ENCODE results near the gene IFNA10. TPM values are rescaled to one million over a fixed set of nuclear protein-coding genes. Genes with fewer than 3 reads are reported as not detected.
"Not testable (repeated sequence)": the region's sequence is repeated elsewhere in the genome, so short reads cannot be mapped to it uniquely, and the experiment has no call there.

IFNA10 gene
- total RNA-seq (not detected), polyA plus RNA-seq (not detected)

- DNase-seq; H3K36me3 ChIP-seq; H3K27ac ChIP-seq; H3K27me3 ChIP-seq; H3K4me3 ChIP-seq; H3K4me1 ChIP-seq; intact Hi-C loops (cut with DNase I); H3K9me3 ChIP-seq: not testable (repeated sequence)
- 79 to 85% methylated on average over 3 of the region's 3 CpGs for WGBS, 2 donors
Observed at GRCh38 chr9:21207043-21207442, at the start of gene IFNA10. Gene IFNA10, minus strand, starts transcription at chr9:21207143. Its CDS starts 46 bp downstream, at chr9:21207097.

GRCh38 chr9:21255538-21256212 lies 48.7 kb upstream of the IFNA10 start:
- no peaks in the 10 kb centered on the region for H3K36me3 ChIP-seq
- intact Hi-C loops (cut with DNase I), result no loop called here
- TF ChIP-seq POLR2A (IDR thresholded peaks at IDR 0.05), result no peak
- no peak for TF ChIP-seq POLR2AphosphoS5 (IDR thresholded peaks at IDR 0.05)
- TF ChIP-seq CTCF (IDR thresholded peaks at IDR 0.05), result no peak
- TF ChIP-seq EP300 (IDR thresholded peaks at IDR 0.05), result no peak
- WGBS, 2 donors, result 75 to 84% methylated on average over 5 of the region's 5 CpGs
- H3K9me3 ChIP-seq, result no peaks in the 10 kb centered on the region
- H3K27ac ChIP-seq, result no peak overlapping the region
- H3K4me1 ChIP-seq, result no peaks in the 10 kb centered on the region
- no peaks in the 10 kb centered on the region for H3K27me3 ChIP-seq
- H3K4me3 ChIP-seq, result no peak overlapping the region
- DNase-seq, result no peak

- H3K36me3 ChIP-seq, result no peaks in the 10 kb centered on the region
- H3K27me3 ChIP-seq, result no peaks in the 10 kb centered on the region
- H3K9me3 ChIP-seq, result no peaks in the 10 kb centered on the region
- H3K4me3 ChIP-seq, result no peak overlapping the region
- WGBS, 2 donors, result 0 to 1% methylated on average over 3 of the region's 3 CpGs
- DNase-seq, result no peak
- TF ChIP-seq POLR2A (IDR thresholded peaks at IDR 0.05), result no peak
- TF ChIP-seq EP300 (IDR thresholded peaks at IDR 0.05), result no peak
- peak in 2 of 4 experiments; percentile 9 to 20 for TF ChIP-seq CTCF (IDR thresholded peaks at IDR 0.05)
- intact Hi-C loops (cut with DNase I), result no loop called here
- no peak overlapping the region for H3K27ac ChIP-seq
- H3K4me1 ChIP-seq, result no peaks in the 10 kb centered on the region
Observed at GRCh38 chr9:21252721-21253547, 46.0 kb upstream of the IFNA10 start.

GRCh38 chr9:21251638-21252037 lies 44.7 kb upstream of the IFNA10 start:
- intact Hi-C loops (cut with DNase I), result no loop called here
- no peak for DNase-seq
- 38 to 72% methylated on average over 4 of the region's 4 CpGs for WGBS, 2 donors

More at GRCh38 chr9:21251638-21252037, 44.7 kb upstream of the IFNA10 start:
- H3K27me3 ChIP-seq, result no peaks in the 10 kb centered on the region
- TF ChIP-seq POLR2AphosphoS5 (IDR thresholded peaks at IDR 0.05) (no peak), CTCF (IDR thresholded peaks at IDR 0.05) (no peak), EP300 (IDR thresholded peaks at IDR 0.05) (no peak), POLR2A (IDR thresholded peaks at IDR 0.05) (no peak)
- H3K36me3 ChIP-seq, result no peaks in the 10 kb centered on the region
- H3K27ac ChIP-seq, result no peak overlapping the region
- H3K9me3 ChIP-seq, result no peaks in the 10 kb centered on the region
- no peaks in the 10 kb centered on the region for H3K4me1 ChIP-seq
- H3K4me3 ChIP-seq, result no peak overlapping the region

Measured in sigmoid colon (tissue), 7 donors.